Liver (tissue), 3 donors: ENCODE data around the gene HACD1.

ENCODE experiments used
- JUND ChIP-seq, 2 donors: IDR thresholded peaks; 2 replicates each; pipeline ENCODE4 v1.6.1; 2016; ENCODE audit warnings: antibody characterized with exemption in 2 of 2
- NR2F2 ChIP-seq: IDR thresholded peaks from 2 replicates; pipeline ENCODE4 v1.6.1; 2016; ENCODE audit warnings: antibody characterized with exemption
- TAF1 ChIP-seq: conservative IDR thresholded peaks from 2 replicates; pipeline ENCODE4 v1.6.1; 2016; ENCODE audit warnings: antibody characterized with exemption, mild to moderate bottlenecking
- TF ChIP-seq, protein P1 (sequence below): fragments of 150-350 bp; IDR thresholded peaks from 2 replicates; pipeline ENCODE4 v1.5.1; 2017; ENCODE audit warnings: improper control_type of control experiment, low read depth, low read length; ENCODE audit not compliant: missing input control
- TF ChIP-seq, protein P2 (sequence below): IDR thresholded peaks from 2 replicates; pipeline ENCODE4 v1.6.1; 2016; ENCODE audit warnings: antibody characterized with exemption
- donor health status: healthy.
- donor health status: healthy.

DNA sequence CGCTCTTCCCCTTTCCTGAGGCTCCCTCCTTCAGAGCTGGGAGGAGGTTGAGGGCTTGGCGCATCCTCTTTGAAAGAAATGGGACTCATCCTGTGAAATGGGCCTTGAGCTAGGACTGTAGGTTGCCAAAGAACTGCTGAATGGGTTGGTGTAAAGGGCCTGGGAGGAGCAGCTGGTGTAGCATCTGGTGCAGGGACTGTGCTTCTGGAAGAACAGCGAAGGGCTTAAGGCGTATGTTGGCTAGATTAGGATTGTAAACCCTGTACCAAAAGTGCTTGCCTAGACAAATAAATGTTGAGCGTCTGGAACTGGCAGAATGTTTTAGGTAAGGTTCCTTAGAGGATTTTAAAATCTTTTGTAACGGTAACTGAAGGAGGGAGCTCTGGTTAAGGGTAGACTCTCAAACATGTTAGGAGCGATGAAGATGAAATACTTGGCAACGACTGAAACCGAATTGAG lies 27.3 kb upstream of the HACD1 start:
- TF ChIP-seq, protein P1, sequence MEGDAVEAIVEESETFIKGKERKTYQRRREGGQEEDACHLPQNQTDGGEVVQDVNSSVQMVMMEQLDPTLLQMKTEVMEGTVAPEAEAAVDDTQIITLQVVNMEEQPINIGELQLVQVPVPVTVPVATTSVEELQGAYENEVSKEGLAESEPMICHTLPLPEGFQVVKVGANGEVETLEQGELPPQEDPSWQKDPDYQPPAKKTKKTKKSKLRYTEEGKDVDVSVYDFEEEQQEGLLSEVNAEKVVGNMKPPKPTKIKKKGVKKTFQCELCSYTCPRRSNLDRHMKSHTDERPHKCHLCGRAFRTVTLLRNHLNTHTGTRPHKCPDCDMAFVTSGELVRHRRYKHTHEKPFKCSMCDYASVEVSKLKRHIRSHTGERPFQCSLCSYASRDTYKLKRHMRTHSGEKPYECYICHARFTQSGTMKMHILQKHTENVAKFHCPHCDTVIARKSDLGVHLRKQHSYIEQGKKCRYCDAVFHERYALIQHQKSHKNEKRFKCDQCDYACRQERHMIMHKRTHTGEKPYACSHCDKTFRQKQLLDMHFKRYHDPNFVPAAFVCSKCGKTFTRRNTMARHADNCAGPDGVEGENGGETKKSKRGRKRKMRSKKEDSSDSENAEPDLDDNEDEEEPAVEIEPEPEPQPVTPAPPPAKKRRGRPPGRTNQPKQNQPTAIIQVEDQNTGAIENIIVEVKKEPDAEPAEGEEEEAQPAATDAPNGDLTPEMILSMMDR, result no peak
- TF ChIP-seq, protein P2, sequence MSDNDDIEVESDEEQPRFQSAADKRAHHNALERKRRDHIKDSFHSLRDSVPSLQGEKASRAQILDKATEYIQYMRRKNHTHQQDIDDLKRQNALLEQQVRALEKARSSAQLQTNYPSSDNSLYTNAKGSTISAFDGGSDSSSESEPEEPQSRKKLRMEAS, result no peak
- TF ChIP-seq NR2F2, result no peak
- no peak for TF ChIP-seq JUND (IDR thresholded peaks at IDR 0.05)
- no peak for TF ChIP-seq TAF1
